Measurements from ENCODE around the gene PARD3.

DNA sequence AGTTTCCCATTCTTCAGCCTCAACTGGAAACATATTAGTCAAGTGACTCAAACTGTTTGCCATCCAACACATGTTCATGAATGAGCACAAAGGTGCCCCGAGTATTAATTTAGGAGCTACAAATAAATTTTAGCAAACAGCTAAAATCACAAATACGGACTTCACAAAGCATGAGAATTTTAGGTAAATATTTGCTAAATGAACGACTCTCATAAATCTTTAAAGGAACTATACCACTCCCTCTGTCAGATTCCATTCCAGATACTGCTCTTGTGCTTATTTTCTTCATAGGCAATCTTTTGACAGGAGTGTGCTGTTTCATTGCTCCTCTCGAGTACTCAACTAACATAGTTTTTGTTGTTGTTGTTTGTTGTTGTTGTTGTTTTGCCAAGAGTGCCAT, 330.9 kb downstream of the PARD3 start:
- TF ChIP-seq POLR2A (IDR thresholded peaks at IDR 0.05; ENCODE audit: low read depth): no peak
- TF ChIP-seq, protein P1, sequence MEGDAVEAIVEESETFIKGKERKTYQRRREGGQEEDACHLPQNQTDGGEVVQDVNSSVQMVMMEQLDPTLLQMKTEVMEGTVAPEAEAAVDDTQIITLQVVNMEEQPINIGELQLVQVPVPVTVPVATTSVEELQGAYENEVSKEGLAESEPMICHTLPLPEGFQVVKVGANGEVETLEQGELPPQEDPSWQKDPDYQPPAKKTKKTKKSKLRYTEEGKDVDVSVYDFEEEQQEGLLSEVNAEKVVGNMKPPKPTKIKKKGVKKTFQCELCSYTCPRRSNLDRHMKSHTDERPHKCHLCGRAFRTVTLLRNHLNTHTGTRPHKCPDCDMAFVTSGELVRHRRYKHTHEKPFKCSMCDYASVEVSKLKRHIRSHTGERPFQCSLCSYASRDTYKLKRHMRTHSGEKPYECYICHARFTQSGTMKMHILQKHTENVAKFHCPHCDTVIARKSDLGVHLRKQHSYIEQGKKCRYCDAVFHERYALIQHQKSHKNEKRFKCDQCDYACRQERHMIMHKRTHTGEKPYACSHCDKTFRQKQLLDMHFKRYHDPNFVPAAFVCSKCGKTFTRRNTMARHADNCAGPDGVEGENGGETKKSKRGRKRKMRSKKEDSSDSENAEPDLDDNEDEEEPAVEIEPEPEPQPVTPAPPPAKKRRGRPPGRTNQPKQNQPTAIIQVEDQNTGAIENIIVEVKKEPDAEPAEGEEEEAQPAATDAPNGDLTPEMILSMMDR (IDR thresholded peaks at IDR 0.05): no peak
- TF ChIP-seq POLR2AphosphoS5 (IDR thresholded peaks at IDR 0.05): no peak
- TF ChIP-seq EP300 (IDR thresholded peaks at IDR 0.05): no peak
